ENCODE results near the gene ARHGAP42.

GRCh38 chr11:101030015-101030414 lies 342.9 kb downstream of the ARHGAP42 start:
- TF ChIP-seq CTCF (IDR thresholded peaks at IDR 0.05; ENCODE audit: insufficient read depth, low read length) (no peak), POLR2AphosphoS5 (IDR thresholded peaks at IDR 0.05; ENCODE audit: low read depth) (no peak), REST (IDR thresholded peaks at IDR 0.05; ENCODE audit: insufficient replicate concordance, low read depth) (no peak)

All from HL-60 (cell line).